ENCODE data around the gene CHRDL2.

Gene CHRDL2

GRCh38 chr11:74684661-74685060 is 46.6 kb downstream of the CHRDL2 start:
- no peak for DNase-seq

GRCh38 chr11:74683941-74684481 is 47.2 kb downstream of the CHRDL2 start:
- no peak for DNase-seq

- peak in 1 of 2 experiments; percentile 7 for DNase-seq
These were observed 47.9 kb downstream of the CHRDL2 start for GRCh38 chr11:74683279-74683871.

- DNase-seq: no peak
These were observed 48.4 kb downstream of the CHRDL2 start for GRCh38 chr11:74682731-74683278.

- no peak for DNase-seq
These were observed 49.3 kb downstream of the CHRDL2 start for GRCh38 chr11:74681686-74682651.

- no peak for DNase-seq
These were observed 50.3 kb downstream of the CHRDL2 start for GRCh38 chr11:74680703-74681531.

- peak in 1 of 2 experiments; percentile 4 for DNase-seq
These were observed 51.1 kb downstream of the CHRDL2 start for GRCh38 chr11:74680035-74680671.

- DNase-seq: no peak
These were observed 51.7 kb downstream of the CHRDL2 start for GRCh38 chr11:74679513-74679865.

GRCh38 chr11:74678591-74679512 is 52.4 kb downstream of the CHRDL2 start:
- no peak for DNase-seq

- no peak for DNase-seq
These were observed 53.2 kb downstream of the CHRDL2 start for GRCh38 chr11:74678041-74678440.

GRCh38 chr11:74677131-74677530 is 54.1 kb downstream of the CHRDL2 start:
- no peak for DNase-seq

GRCh38 chr11:74676596-74676995 is 54.6 kb downstream of the CHRDL2 start:
- DNase-seq: no peak

- DNase-seq: peak; percentile 17 to 46
These were observed 55.5 kb downstream of the CHRDL2 start for GRCh38 chr11:74675761-74676160.

- DNase-seq: no peak
These were observed 57.4 kb downstream of the CHRDL2 start for GRCh38 chr11:74673693-74674360.

- DNase-seq: no peak
These were observed 58.1 kb downstream of the CHRDL2 start for GRCh38 chr11:74672956-74673692.

GRCh38 chr11:74672332-74672955 is 58.8 kb downstream of the CHRDL2 start:
- DNase-seq: no peak

GRCh38 chr11:74671520-74672196 is 59.6 kb downstream of the CHRDL2 start:
- no peak for DNase-seq

GRCh38 chr11:74670171-74670570 is 61.1 kb downstream of the CHRDL2 start:
- DNase-seq: no peak
